Central memory CD8-positive, alpha-beta T cell (primary cell): Measurements from ENCODE around the gene BRSK2.

Source experiments
- ATAC-seq: fragments of 150-1000 bp; cut with Tn5 transposase; replicated peaks from 2 replicates; pipeline ENCODE4 v1.10.0; 2022; ENCODE audit warnings: mild to moderate bottlenecking, moderate FRiP score, moderate number of reproducible peaks; ENCODE audit not compliant: poor library complexity, severe bottlenecking; ENCODE audit errors: extremely low read depth
- DNase-seq, 2 donors: peaks; one replicate each; pipeline ENCODE4 v3.0.0; 2021; ENCODE audit warnings: low spot score in 2 of 2
- H3K27ac Mint-ChIP-seq: one replicate; pipeline ENCODE4 v1.8.0; 2022; ENCODE audit warnings: low read depth, mild to moderate bottlenecking, moderate library complexity, mixed read lengths
- H3K27me3 Mint-ChIP-seq: one replicate; pipeline ENCODE4 v1.8.0; 2022; ENCODE audit warnings: mixed read lengths
- H3K36me3 Mint-ChIP-seq: one replicate; pipeline ENCODE4 v1.8.0; 2022; ENCODE audit warnings: mild to moderate bottlenecking, moderate library complexity, mixed read lengths; ENCODE audit not compliant: insufficient read depth
- H3K4me1 Mint-ChIP-seq: one replicate; pipeline ENCODE4 v1.8.0; 2022; ENCODE audit warnings: mixed read lengths
- H3K4me3 Mint-ChIP-seq: one replicate; pipeline ENCODE4 v1.8.0; 2022; ENCODE audit warnings: mild to moderate bottlenecking, moderate library complexity, mixed read lengths
- H3K9me3 Mint-ChIP-seq: one replicate; pipeline ENCODE4 v1.8.0; 2022; ENCODE audit warnings: mixed read lengths

Gene BRSK2

GRCh38 chr11:1372660-1373059, 17.1 kb upstream of the BRSK2 start:
- peaks cover 3% of the 10 kb centered on the region for H3K36me3 Mint-ChIP-seq
- no peaks in the 10 kb centered on the region for H3K9me3 Mint-ChIP-seq
- ATAC-seq = no peak
- DNase-seq = no peak
- no peak overlapping the region for H3K27ac Mint-ChIP-seq
- no peaks in the 10 kb centered on the region for H3K4me1 Mint-ChIP-seq
- H3K4me3 Mint-ChIP-seq = no peak overlapping the region
- H3K27me3 Mint-ChIP-seq = peaks cover 14% of the 10 kb centered on the region

GRCh38 chr11:1373536-1374214, 16.1 kb upstream of the BRSK2 start:
- DNase-seq (no peak), ATAC-seq (no peak)
- peaks cover 11% of the 10 kb centered on the region for H3K27me3 Mint-ChIP-seq
- H3K4me1 Mint-ChIP-seq = no peaks in the 10 kb centered on the region
- peaks cover 3% of the 10 kb centered on the region for H3K36me3 Mint-ChIP-seq
- H3K9me3 Mint-ChIP-seq = no peaks in the 10 kb centered on the region
- H3K4me3 Mint-ChIP-seq = no peak overlapping the region
- H3K27ac Mint-ChIP-seq = no peak overlapping the region

GRCh38 chr11:1375161-1375954, 14.4 kb upstream of the BRSK2 start:
- DNase-seq = no peak
- no peaks in the 10 kb centered on the region for H3K9me3 Mint-ChIP-seq
- ATAC-seq = no peak
- no peaks in the 10 kb centered on the region for H3K4me1 Mint-ChIP-seq
- H3K4me3 Mint-ChIP-seq = no peak overlapping the region
- no peak overlapping the region for H3K27ac Mint-ChIP-seq
- no peaks in the 10 kb centered on the region for H3K27me3 Mint-ChIP-seq
- peaks cover 3% of the 10 kb centered on the region for H3K36me3 Mint-ChIP-seq

- ATAC-seq (no peak), DNase-seq (no peak)
- Mint-ChIP-seq H3K27ac (no peak overlapping the region), H3K27me3 (no peaks in the 10 kb centered on the region), H3K36me3 (peaks cover 3% of the 10 kb centered on the region), H3K9me3 (no peaks in the 10 kb centered on the region), H3K4me3 (no peak overlapping the region), H3K4me1 (no peaks in the 10 kb centered on the region)
These were observed 13.8 kb upstream of the BRSK2 start for GRCh38 chr11:1375955-1376258.

- H3K36me3 Mint-ChIP-seq = peaks cover 3% of the 10 kb centered on the region
- no peak for ATAC-seq
- H3K9me3 Mint-ChIP-seq = no peaks in the 10 kb centered on the region
- DNase-seq = no peak
- peaks cover 2% of the 10 kb centered on the region for H3K4me1 Mint-ChIP-seq
- no peaks in the 10 kb centered on the region for H3K27me3 Mint-ChIP-seq
- H3K4me3 Mint-ChIP-seq = no peak overlapping the region
- H3K27ac Mint-ChIP-seq = no peak overlapping the region
These were observed 12.4 kb upstream of the BRSK2 start for GRCh38 chr11:1377231-1377780.

- Mint-ChIP-seq H3K4me1 (peaks cover 7% of the 10 kb centered on the region), H3K27me3 (no peaks in the 10 kb centered on the region), H3K27ac (peak overlapping the region; percentile 86), H3K36me3 (peaks cover 3% of the 10 kb centered on the region), H3K9me3 (no peaks in the 10 kb centered on the region), H3K4me3 (peak overlapping the region; percentile 76)
- ATAC-seq (no peak), DNase-seq (no peak)
These were observed 7.8 kb upstream of the BRSK2 start for GRCh38 chr11:1381793-1382425.

GRCh38 chr11:1382429-1382828, 7.3 kb upstream of the BRSK2 start:
- Mint-ChIP-seq H3K4me3 (peak overlapping the region; percentile 76), H3K27ac (peak overlapping the region; percentile 86), H3K27me3 (no peaks in the 10 kb centered on the region), H3K4me1 (peaks cover 7% of the 10 kb centered on the region), H3K36me3 (peaks cover 2% of the 10 kb centered on the region), H3K9me3 (no peaks in the 10 kb centered on the region)
- DNase-seq (no peak), ATAC-seq (no peak)

- Mint-ChIP-seq H3K4me3 (peak overlapping the region; percentile 76), H3K27ac (peak overlapping the region; percentile 86), H3K9me3 (no peaks in the 10 kb centered on the region), H3K36me3 (peaks cover 3% of the 10 kb centered on the region), H3K4me1 (peaks cover 7% of the 10 kb centered on the region), H3K27me3 (no peaks in the 10 kb centered on the region)
- peak; percentile 81 for ATAC-seq
- peak; percentile 48 to 60 for DNase-seq
These were observed 6.7 kb upstream of the BRSK2 start for GRCh38 chr11:1382831-1383607.

GRCh38 chr11:1384199-1384970, 5.3 kb upstream of the BRSK2 start:
- Mint-ChIP-seq H3K4me3 (peak overlapping the region; percentile 76), H3K36me3 (peaks cover 3% of the 10 kb centered on the region)
- no peak for ATAC-seq

GRCh38 chr11:1387521-1387920, 2.2 kb upstream of the BRSK2 start:
- Mint-ChIP-seq H3K4me1 (peaks cover 11% of the 10 kb centered on the region), H3K4me3 (peak overlapping the region; percentile 56), H3K9me3 (no peaks in the 10 kb centered on the region), H3K27me3 (peaks cover 17% of the 10 kb centered on the region), H3K27ac (no peak overlapping the region), H3K36me3 (peaks cover 3% of the 10 kb centered on the region)
- ATAC-seq (no peak), DNase-seq (no peak)

More at GRCh38 chr11:1384199-1384970, 5.3 kb upstream of the BRSK2 start:
- no peaks in the 10 kb centered on the region for H3K9me3 Mint-ChIP-seq
- no peak for DNase-seq
- H3K4me1 Mint-ChIP-seq = peaks cover 7% of the 10 kb centered on the region
- no peaks in the 10 kb centered on the region for H3K27me3 Mint-ChIP-seq
- peak overlapping the region; percentile 86 for H3K27ac Mint-ChIP-seq

- ATAC-seq (no peak), DNase-seq (no peak)
- Mint-ChIP-seq H3K27ac (no peak overlapping the region), H3K27me3 (peaks cover 23% of the 10 kb centered on the region), H3K4me1 (peaks cover 8% of the 10 kb centered on the region), H3K9me3 (no peaks in the 10 kb centered on the region), H3K36me3 (peaks cover 3% of the 10 kb centered on the region), H3K4me3 (peak overlapping the region; percentile 67)
These were observed 1.6 kb upstream of the BRSK2 start for GRCh38 chr11:1387961-1388762.
